ENCODE results near the gene CDK2.
"Not testable (repeated sequence)": the region's sequence is repeated elsewhere in the genome, so short reads cannot be mapped to it uniquely, and the experiment has no call there.

Gene CDK2

DNA sequence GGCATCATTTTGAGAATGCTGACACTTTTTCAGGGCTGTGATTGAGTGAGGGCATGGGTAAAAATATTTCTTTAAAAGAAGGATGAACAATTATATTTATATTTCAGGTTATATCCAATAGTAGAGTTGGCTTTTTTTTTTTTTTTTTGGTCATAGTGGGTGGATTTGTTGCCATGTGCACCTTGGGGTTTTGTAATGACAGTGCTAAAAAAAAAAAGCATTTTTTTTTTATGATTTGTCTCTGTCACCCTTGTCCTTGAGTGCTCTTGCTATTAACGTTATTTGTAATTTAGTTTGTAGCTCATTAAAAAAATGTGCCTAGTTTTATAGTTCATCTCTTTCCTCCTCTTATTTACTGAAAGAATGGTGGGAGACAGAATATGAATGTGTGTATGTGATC lies 5.8 kb downstream of the CDK2 start:
- peak overlapping the region; percentile 44; the same call in 1 of the 2 replicates for H3K27ac ChIP-seq
- no peak for TF ChIP-seq ZFX (IDR thresholded peaks at IDR 0.05)
- no peak for TF ChIP-seq CTCF (conservative IDR thresholded peaks at IDR 0.05)

DNA sequence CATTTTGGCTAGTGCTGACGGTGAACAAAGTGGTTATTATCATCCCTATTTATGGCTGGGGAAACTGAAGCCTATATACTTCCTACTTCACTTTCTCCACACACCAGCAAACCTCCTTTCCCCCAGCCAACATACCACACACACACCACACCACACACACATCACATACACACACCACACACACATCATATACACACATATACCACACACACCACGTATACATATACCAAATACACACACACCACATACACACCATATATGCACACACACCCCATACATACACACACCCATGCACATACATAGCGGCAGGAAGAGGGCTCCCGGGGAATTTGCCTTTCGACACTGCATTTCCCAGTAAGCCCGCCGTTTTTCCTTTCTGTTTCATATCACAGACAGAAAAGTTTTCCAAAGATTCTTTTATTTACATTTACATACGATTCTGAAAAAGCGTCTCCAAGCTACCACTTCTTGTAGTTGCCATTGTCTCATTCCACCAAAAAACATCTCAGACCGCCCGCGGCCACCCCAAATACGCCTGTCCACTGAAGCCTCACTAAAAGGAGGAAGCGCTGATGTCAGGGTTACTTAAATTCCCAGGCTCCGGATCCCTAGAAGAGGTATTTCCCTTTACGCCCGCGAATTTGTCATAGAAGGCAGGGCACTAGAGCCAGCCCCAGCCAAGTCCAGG lies 6.4 kb downstream of the CDK2 start:
- peak overlapping the region; percentile 44 for H3K27ac ChIP-seq
- TF ChIP-seq ZFX (IDR thresholded peaks at IDR 0.05) (no peak), CTCF (conservative IDR thresholded peaks at IDR 0.05) (no peak)

GRCh38 chr12:55973599-55974307 lies 7.1 kb downstream of the CDK2 start, which contains the start of gene RAB5B:
Gene RAB5B (plus strand): TSS chr12:55974078. CDS start chr12:55986961, 12,883 bp downstream.
- H3K27ac ChIP-seq: peak within 1 kb of the TSS; percentile 94
- no peak; the same call in 1 of the 2 replicates for TF ChIP-seq ZFX (IDR thresholded peaks at IDR 0.05)
- no peak for TF ChIP-seq CTCF (conservative IDR thresholded peaks at IDR 0.05)

- H3K27ac ChIP-seq: peak overlapping the region; percentile 94
- peak; percentile 93 for TF ChIP-seq ZFX (IDR thresholded peaks at IDR 0.05)
- no peak for TF ChIP-seq CTCF (conservative IDR thresholded peaks at IDR 0.05)
These were observed 7.7 kb downstream of the CDK2 start for GRCh38 chr12:55974308-55974730.

DNA sequence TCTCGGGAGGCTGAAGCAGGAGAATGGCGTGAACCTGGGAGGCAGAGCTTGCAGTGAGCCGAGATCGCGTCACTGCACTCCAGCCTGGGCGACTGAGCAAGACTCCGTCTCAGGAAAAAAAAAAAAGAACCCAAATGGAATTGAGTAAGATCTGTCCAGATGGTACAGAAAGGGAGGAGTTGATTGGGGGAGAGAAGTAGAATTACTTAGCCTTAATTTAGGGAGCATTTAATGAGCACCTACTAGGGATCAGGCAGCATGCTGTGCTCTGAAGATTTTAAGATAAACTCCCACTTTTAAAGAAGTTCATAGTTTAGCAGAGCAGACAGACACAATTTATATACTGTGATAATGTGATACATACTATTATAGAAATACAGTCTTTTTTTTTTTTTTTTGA lies 11.8 kb downstream of the CDK2 start:
- TF ChIP-seq ZFX (IDR thresholded peaks at IDR 0.05) (no peak), CTCF (conservative IDR thresholded peaks at IDR 0.05) (no peak)
- no peak overlapping the region for H3K27ac ChIP-seq

GRCh38 chr12:55979069-55979468 lies 12.4 kb downstream of the CDK2 start:
- TF ChIP-seq ZFX (IDR thresholded peaks at IDR 0.05) (no peak), CTCF (conservative IDR thresholded peaks at IDR 0.05) (no peak)
- no peak overlapping the region for H3K27ac ChIP-seq

DNA sequence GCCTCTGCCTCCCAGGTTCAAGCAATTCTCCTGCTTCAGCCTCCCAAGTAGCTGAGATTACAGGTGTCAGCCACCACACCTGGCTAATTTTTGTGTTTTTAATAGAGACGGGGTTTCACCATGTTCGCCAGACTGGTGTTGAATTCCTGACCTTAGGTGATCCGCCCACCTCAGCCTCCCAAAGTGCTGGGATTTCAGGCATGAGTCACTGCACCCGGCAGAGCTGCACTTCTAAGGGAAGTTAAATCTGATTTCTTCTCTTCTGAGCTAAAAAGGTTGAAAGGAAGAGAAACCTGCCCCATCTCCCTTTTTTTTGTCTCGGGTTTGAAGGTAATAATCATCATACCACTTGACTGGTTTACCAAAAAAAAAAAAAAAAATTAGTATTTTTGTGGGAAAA lies 15.3 kb downstream of the CDK2 start:
- not testable (repeated sequence) for H3K27ac ChIP-seq

All from C4-2B (cell line).